Inflammatory macrophage treated with lipopolysaccharide for 1 hour (primary cell): ENCODE data around the gene PPP2R5B.

Experiments
- DNase-seq, 2 donors: peaks; one replicate each; pipeline ENCODE4 v3.0.0-alpha.2; 2020 to 2022

PPP2R5B gene

DNA sequence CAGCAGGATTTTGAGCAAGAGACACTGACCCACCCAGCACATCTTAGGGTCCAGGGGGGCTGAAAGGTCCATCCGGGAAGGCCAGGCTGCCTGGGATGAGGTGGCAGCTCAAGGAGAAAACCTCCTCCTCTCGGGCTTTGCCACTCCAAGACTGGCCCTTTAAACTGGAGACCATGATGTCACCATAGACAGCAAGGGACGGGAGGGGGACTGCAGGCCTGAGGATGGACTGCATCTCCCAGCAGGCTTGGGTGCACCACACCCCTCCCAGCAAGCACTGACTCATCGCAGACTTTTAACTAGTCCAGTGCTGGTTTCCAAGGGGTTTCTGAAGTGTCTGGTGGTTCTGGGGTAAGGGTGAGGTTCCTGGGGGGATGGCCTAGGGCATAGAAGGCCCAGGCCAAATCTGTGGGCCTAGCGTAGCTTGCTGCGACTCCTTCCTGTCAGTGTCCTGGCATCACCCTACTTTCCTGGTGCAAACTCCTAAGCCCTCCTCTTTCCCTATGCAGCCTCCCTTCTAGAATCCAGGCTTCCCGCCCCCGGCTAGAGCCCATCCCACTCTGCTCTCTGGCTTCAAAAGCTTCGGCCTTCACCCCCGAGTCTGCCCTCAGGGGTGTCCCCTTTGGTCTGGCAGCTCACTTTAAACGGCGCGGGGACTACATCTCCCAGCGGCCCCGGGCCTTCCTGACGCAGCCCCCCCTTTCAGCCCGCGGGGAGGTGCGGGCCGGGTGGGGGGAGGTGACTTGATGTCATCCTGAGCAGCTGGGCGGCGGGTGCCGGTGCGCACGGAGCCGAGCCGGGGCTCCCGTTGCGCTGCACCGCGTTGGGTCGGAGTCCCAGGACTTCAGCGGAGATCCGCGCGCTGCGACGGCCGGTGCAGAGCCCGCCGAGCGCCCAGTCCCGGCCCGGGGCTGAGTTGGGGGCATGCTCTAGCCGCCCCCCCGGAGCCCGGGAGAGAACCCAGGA, at the start of gene PPP2R5B:
Gene PPP2R5B, plus strand, starts transcription at position 746 of the 966 bp plus-strand sequence. CDS start 1,046 bp downstream, outside the sequence.
- peak; percentile 87 to 91 for DNase-seq

- no peak for DNase-seq
Observed at GRCh38 chr11:64875369-64876228, 48.9 kb upstream of the PPP2R5B start.

DNA sequence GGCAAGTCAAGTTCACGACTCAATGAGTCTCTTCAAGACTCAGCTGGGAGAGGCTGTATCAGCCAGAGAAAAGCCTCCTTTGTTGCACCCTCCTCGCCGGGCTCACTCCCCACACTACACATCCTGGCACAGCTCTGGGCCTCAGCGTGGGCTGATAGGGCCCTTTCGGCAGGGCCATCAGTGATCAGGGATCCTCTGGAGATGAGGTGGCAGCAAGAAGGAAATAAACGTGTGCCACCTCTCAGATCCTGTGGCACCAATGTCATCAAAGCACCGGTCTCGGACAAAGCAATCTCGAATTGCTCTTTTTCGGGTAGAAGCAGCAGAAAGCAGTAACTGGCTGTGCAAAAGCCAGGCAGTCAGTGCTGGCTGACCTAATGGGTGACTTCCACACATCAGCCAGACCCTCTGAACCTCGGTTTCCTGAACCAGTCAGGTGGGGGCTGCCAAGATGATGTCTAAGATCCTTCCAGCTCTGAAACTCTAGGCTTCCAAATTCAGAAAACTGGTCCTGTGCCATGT, 48.2 kb upstream of the PPP2R5B start:
- no peak for DNase-seq

GRCh38 chr11:64876835-64877341, 47.6 kb upstream of the PPP2R5B start:
- no peak for DNase-seq

GRCh38 chr11:64877390-64878222, 46.9 kb upstream of the PPP2R5B start:
- DNase-seq: peak; percentile 70 to 72

DNA sequence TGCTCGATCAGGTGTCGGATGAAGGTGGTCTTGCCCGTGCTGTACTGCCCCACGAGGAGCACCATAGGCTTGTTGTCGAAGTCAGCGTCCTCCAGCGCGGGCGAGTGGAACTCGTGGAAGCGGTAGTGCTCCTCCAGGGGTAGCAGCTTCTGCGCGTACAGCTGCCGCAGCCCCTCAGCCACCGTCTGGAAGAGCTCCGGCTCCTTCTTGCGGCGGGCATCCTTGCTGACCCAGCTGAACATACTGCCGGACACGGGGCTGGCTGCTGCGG, 46.3 kb upstream of the PPP2R5B start:
- no peak for DNase-seq

GRCh38 chr11:64878494-64879243, 45.8 kb upstream of the PPP2R5B start, which contains the start of gene EHD1:
TSS of gene EHD1 (minus strand) at chr11:64878621. CDS start at chr11:64878464, 157 bp downstream.
- peak; percentile 97 to 100 for DNase-seq

DNA sequence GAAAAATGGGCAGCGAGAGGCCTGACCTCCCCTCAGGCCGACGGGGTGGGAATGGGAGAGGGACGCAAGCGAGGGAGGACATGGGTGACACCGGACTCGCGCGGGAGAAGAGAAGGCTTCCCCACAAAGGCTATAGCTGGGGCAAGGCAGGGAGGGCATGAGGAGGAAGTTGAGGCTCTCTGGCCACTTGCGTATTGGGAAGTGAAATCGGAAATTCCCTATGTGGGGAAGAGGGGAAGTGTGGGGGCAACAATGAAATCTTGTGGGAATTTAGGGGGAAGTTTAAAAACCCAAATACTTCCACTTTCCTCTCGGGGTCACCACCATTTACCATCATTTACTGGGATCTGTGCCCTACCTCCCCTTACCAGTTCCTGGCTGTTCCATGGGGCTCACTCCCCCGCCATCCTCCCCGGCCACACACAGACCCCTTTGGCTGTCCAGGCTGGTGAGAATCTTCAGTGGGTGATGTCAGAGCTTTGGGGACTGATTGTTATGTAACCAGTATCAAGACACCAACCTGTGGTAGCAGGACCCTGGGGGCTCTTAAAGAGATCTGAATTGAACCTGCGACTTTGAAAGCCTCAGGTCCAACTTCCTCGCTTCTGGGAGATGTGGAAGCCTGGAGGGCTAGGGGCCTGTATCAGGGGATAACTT, 45.1 kb upstream of the PPP2R5B start:
- DNase-seq: peak; percentile 94 to 98

DNA sequence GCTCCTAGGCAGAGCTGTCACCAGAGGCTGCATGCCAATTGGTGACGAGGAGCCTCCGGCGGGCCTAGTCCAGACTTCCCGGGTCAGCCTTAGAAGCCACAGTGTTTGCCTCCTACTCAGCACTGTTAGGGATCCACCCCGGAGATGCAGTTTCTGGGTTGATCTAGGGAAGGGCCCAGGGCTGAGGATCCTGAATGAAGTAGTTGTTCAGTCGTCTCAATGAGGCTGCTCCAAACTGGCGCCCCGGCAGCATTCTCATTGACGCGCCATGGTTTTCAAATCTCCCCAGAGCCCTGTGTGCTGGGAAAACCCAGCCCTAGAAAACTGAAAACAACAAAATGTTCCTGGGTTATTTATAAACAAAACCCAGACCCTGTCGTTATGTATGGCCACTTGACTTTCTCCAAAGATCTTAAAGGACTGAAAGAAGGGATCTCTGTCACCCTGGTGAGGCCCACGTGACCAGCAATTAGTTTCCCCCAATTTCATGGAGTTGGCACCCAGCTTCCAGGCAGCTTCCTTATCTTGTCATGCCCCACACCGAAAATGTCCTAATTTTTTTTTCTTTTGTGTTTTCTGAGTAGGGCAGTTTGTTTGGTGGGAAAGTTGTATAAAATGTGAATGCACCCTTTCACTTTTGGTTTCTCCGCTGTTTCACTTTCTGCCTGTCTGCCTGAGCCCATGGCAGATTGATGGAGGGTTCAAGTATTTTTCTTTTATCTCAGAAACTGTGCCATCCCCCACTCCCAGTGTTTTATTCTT, 44.1 kb upstream of the PPP2R5B start:
- peak; percentile 61 to 65 for DNase-seq

DNA sequence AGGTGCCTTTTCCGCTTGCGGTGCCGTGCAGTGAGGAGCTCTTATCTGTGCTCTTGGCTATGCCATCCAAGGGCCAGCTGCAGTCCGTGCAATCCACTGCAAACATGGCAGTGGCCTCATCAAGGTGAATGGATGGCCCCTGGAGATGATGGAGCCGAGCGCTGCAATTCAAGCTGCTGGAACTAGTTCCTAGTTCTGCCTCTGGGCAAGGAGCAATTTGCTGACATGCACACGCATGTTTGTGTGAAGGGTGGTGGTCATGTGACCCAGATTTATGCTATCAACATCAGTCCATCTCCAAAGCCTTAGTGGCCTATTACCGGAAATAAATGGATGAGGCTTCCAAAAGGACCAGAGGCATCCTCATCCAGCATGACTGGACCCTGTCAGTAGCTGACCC, 43.0 kb upstream of the PPP2R5B start:
- DNase-seq: no peak

GRCh38 chr11:64882243-64882642, 42.2 kb upstream of the PPP2R5B start:
- DNase-seq: no peak

DNA sequence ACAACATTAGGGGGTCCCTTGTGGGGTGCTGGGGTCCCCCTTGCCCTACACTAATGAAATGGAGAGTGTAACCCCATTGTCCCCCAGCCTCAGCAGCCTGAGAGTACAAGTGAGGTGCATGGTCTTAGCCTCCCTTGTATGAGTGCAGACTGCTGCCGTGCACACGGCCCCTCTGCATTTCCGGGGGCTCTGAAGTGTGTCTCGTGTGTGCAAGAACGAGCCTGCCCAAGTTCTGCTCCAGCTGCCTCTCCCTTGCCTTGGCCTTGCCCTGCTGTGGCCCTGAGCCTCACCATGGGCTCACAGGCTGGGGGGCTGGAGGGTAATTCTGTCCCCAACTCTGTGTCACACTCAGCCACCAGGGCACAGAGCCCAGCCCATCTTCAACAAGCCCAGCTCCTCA, 40.9 kb upstream of the PPP2R5B start:
- no peak for DNase-seq

DNA sequence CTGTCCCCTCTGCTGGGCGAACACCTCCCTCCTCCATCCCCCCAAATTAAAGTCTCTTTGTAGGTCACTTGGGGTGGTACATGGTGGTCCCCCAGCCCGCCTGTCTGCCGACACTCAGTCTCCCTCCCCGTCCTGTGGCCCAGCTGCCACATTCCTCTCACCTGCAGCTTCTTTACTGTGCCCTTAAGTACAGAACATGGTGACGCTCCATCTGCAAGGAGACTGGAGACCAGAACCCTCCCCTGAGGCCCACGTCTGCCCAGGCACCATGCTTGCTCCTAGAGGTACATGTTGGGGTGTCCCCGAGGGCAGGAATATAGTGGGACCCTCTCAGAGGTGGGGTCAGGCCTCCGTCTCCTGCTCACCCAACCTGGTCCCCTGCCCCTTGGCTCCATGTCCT, 40.5 kb upstream of the PPP2R5B start:
- DNase-seq: no peak

DNA sequence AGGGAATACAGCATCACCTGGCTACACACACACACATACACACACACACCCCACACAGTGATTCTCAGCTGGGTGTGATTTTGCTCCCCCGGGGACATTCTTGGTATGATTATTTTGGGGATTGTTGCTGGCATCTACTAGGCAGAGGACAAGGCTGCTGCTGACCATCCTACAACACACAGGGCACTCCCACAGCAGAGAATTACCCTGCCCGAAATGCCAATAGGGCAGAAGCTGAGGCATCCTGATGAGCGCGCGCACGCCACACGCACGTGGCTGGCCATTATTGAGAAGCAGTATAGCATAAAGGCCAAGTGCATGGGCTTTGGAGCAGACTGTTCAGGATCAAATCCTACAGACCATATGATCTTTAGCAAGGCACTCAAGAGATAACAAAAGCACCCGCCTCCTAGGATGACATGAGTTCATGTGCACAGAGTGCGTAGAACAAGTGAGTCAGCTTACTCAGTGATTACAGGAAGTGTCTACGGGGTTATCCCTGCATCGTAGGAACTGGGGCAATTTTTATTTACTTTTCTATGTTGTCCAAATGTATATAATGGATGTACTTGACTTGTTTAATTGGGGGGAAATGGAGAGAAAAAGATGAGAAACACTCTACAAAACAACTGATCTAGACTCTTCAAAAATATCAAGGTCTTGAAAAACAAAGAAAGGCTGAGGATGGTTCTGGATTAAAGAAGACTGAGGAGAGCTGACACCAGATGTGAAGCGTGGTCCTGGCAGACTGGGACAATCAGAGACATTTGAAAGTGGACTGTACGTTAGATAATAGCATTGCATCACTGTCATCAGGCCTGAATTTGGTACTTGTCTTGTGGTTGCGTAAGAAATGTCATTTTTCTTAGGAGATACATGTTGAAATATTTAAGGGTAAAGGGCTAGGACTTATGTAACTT, 38.9 kb upstream of the PPP2R5B start:
- peak; percentile 86 to 97 for DNase-seq

GRCh38 chr11:64887234-64887756, 37.2 kb upstream of the PPP2R5B start:
- DNase-seq: no peak

DNA sequence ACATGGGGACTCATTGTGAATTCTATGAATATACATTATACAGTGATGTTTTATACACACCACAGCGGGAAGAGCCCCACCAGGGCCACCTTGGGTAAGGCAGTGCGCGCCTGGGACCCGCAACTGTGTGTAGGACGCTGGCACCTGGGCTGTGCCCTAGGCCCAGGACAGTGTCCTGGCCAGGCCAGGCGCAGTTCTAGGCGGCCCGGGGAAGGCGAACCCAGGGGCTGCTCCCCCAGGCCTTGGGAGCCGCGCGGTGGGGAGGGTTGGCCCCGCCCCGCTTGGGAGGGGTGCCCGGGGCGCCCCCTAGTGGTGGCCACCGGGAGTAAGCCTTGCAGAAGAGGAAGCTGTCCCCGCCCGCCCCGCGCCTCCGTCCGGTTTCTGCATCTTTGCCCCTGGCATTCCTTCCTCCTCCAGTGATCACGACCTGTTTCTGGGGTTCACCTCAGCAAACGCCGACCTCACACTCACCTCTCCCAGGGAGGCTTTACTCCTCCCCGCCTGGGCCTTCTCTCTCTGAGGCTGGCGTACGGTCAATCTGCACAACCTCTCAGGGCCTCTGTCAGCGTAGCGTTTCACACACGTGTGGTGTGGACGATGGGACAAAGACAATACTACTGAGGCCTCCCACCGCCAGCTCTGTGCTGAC, 36.6 kb upstream of the PPP2R5B start:
- DNase-seq: peak; percentile 56 to 90

GRCh38 chr11:64888406-64888728, 36.1 kb upstream of the PPP2R5B start:
- no peak for DNase-seq
